H9 (cell line): ENCODE measurements around the gene ITLN1. TPM values are rescaled to one million over a fixed set of nuclear protein-coding genes. Genes with fewer than 3 reads are reported as not detected.

Experiments used
- DNase-seq: peaks from one replicate; pipeline ENCODE4 v3.0.0-alpha.2; 2017
- H2AFZ ChIP-seq: one replicate; pipeline ENCODE4 v1.6.1; 2013; ENCODE audit warnings: mild to moderate bottlenecking, low read length, control low read depth, moderate library complexity
- H2AK5ac ChIP-seq: 2 replicates; pipeline ENCODE4 v1.6.1; 2013; ENCODE audit warnings: low read length, control low read depth, mixed read lengths; ENCODE audit not compliant: insufficient read length
- H2BK120ac ChIP-seq: one replicate; pipeline ENCODE4 v1.6.1; 2013; ENCODE audit warnings: low read depth, mild to moderate bottlenecking, low read length, control low read depth, inconsistent platforms; ENCODE audit not compliant: poor library complexity, severe bottlenecking
- H2BK12ac ChIP-seq: 2 replicates; pipeline ENCODE4 v1.6.1; 2013; ENCODE audit warnings: low read length, control low read depth, mixed read lengths, low read depth; ENCODE audit not compliant: insufficient read length
- H2BK15ac ChIP-seq: 2 replicates; pipeline ENCODE4 v1.6.1; 2013; ENCODE audit warnings: low read depth, low read length, control low read depth
- H2BK20ac ChIP-seq: one replicate; pipeline ENCODE4 v1.6.1; 2013; ENCODE audit warnings: low read depth, mild to moderate bottlenecking, low read length, control low read depth, inconsistent platforms; ENCODE audit not compliant: poor library complexity, severe bottlenecking
- H2BK5ac ChIP-seq: 2 replicates; pipeline ENCODE4 v1.6.1; 2013; ENCODE audit warnings: low read length, control low read depth, mixed read lengths; ENCODE audit not compliant: insufficient read length
- H3K14ac ChIP-seq: 2 replicates; pipeline ENCODE4 v1.6.1; 2013; ENCODE audit warnings: low read length, control low read depth; ENCODE audit not compliant: insufficient read depth
- H3K18ac ChIP-seq: 2 replicates; pipeline ENCODE4 v1.6.1; 2013; ENCODE audit warnings: low read depth, mild to moderate bottlenecking, mixed read lengths, low read length, control low read depth; ENCODE audit not compliant: insufficient read length
- H3K23ac ChIP-seq: 2 replicates; pipeline ENCODE4 v1.6.1; 2013; ENCODE audit warnings: low read length, control low read depth, mixed read lengths, low read depth; ENCODE audit not compliant: insufficient read length
- H3K23me2 ChIP-seq: 2 replicates; pipeline ENCODE4 v1.6.1; 2013; ENCODE audit warnings: low read depth, mild to moderate bottlenecking, mixed read lengths, low read length, control low read depth; ENCODE audit not compliant: insufficient read length, poor library complexity, severe bottlenecking
- H3K27ac ChIP-seq: 2 replicates; pipeline ENCODE4 v1.5.1; 2013; ENCODE audit warnings: low read length, control low read depth, mixed read lengths, low read depth; ENCODE audit not compliant: insufficient read length
- H3K27me3 ChIP-seq: 2 replicates; pipeline ENCODE4 v1.6.1; 2013; ENCODE audit warnings: low read length, control low read depth, inconsistent platforms; ENCODE audit not compliant: insufficient read depth
- H3K4ac ChIP-seq: 2 replicates; pipeline ENCODE4 v1.6.1; 2013; ENCODE audit warnings: low read depth, mild to moderate bottlenecking, control low read depth, inconsistent platforms, low read length, moderate library complexity
- H3K4me1 ChIP-seq: 2 replicates; pipeline ENCODE4 v1.6.1; 2013; ENCODE audit warnings: low read length, control low read depth, inconsistent platforms; ENCODE audit not compliant: insufficient read depth
- H3K4me2 ChIP-seq: 2 replicates; pipeline ENCODE4 v1.6.1; 2013; ENCODE audit warnings: low read length, control low read depth, mixed read lengths; ENCODE audit not compliant: insufficient read length, insufficient read depth
- H3K56ac ChIP-seq: 2 replicates; pipeline ENCODE4 v1.6.1; 2013; ENCODE audit warnings: low read depth, mild to moderate bottlenecking, mixed read lengths, low read length, control low read depth; ENCODE audit not compliant: insufficient read length
- H3K79me1 ChIP-seq: 2 replicates; pipeline ENCODE4 v1.6.1; 2013; ENCODE audit warnings: low read depth, mild to moderate bottlenecking, moderate library complexity, low read length, control low read depth, inconsistent platforms; ENCODE audit not compliant: insufficient read depth, poor library complexity, severe bottlenecking
- H3K79me2 ChIP-seq: 2 replicates; pipeline ENCODE4 v1.6.1; 2013; ENCODE audit warnings: low read length, control low read depth, inconsistent platforms; ENCODE audit not compliant: insufficient read depth
- H3K9ac ChIP-seq: 2 replicates; pipeline ENCODE4 v1.6.1; 2013; ENCODE audit warnings: low read length, control low read depth, mixed read lengths; ENCODE audit not compliant: insufficient read length; ENCODE audit errors: extremely low read depth
- H3K9me3 ChIP-seq: one replicate; pipeline ENCODE4 v1.6.1; 2013; ENCODE audit warnings: low read depth, low read length, inconsistent platforms; ENCODE audit not compliant: control insufficient read depth
- H3T11ph ChIP-seq: one replicate; pipeline ENCODE4 v1.6.1; 2013; ENCODE audit warnings: mild to moderate bottlenecking, low read length, control low read depth, inconsistent platforms
- H4K20me1 ChIP-seq: one replicate; pipeline ENCODE4 v1.6.1; 2013; ENCODE audit not compliant: control insufficient read depth, insufficient read length, insufficient read depth
- H4K5ac ChIP-seq: 2 replicates; pipeline ENCODE4 v1.6.1; 2013; ENCODE audit warnings: low read depth, mild to moderate bottlenecking, mixed read lengths, low read length, control low read depth; ENCODE audit not compliant: insufficient read length
- H4K8ac ChIP-seq: replicated peaks from 2 replicates; pipeline ENCODE4 v1.6.1; 2013; ENCODE audit warnings: low read length, control low read depth, mixed read lengths, low read depth; ENCODE audit not compliant: insufficient read length
- H4K91ac ChIP-seq: 2 replicates; pipeline ENCODE4 v1.6.1; 2013; ENCODE audit warnings: low read depth, mild to moderate bottlenecking, moderate library complexity, mixed read lengths, low read length, control low read depth; ENCODE audit not compliant: insufficient read length
- H3K27ac Mint-ChIP-seq, 3 experiments: 2 replicates in 2 of 3; 3 replicates in 1 of 3; pipeline ENCODE4 v1.8.0; 2020 to 2021; ENCODE audit warnings: mixed read lengths in 3 of 3, mild to moderate bottlenecking in 1 of 3, moderate library complexity in 1 of 3
- H3K27me3 Mint-ChIP-seq: 2 replicates; pipeline ENCODE4 v1.8.0; 2021; ENCODE audit warnings: low read depth, mild to moderate bottlenecking, moderate library complexity, mixed read lengths
- H3K36me3 Mint-ChIP-seq, 3 experiments: 2 replicates in 2 of 3; 3 replicates in 1 of 3; pipeline ENCODE4 v1.8.0; 2020 to 2021; ENCODE audit warnings: low read depth in 3 of 3, mixed read lengths in 3 of 3; ENCODE audit not compliant: insufficient read depth in 1 of 3
- H3K4me1 Mint-ChIP-seq, 2 experiments: 2 replicates each; pipeline ENCODE4 v1.8.0; 2020; ENCODE audit warnings: mixed read lengths in 2 of 2
- H3K4me3 Mint-ChIP-seq, 2 experiments: 2 replicates in 1 of 2; 3 replicates in 1 of 2; pipeline ENCODE4 v1.8.0; 2020 to 2021; ENCODE audit warnings: mild to moderate bottlenecking in 2 of 2, mixed read lengths in 2 of 2, moderate library complexity in 1 of 2
- H3K9me3 Mint-ChIP-seq, 2 experiments: 2 replicates in 1 of 2; 3 replicates in 1 of 2; pipeline ENCODE4 v1.8.0; 2020; ENCODE audit warnings: mild to moderate bottlenecking in 2 of 2, mixed read lengths in 2 of 2, moderate library complexity in 1 of 2
- WGBS: extraction: QIAGEN DNeasy Blood & Tissue Kit; methylation state at CpG from one replicate; pipeline ENCODE4 v1.1.7; 2013; ENCODE audit warnings: missing lambda C conversion rate, low lambda C conversion rate, mixed read lengths; ENCODE audit not compliant: insufficient read length; ENCODE audit errors: extremely low coverage; 5-methylcytosine and 5-hydroxymethylcytosine counted together
- total RNA-seq: library from RNA; stranded (reverse); gene quantifications from 2 replicates; pipeline ENCODE4 v1.2.1, GENCODE V29; 2021
- TF ChIP-seq, protein P1 (sequence below): fragments of 200-600 bp; sonication (generic); conservative IDR thresholded peaks from 3 replicates; pipeline ENCODE4 v1.8.0; 2021; ENCODE audit warnings: antibody characterized with exemption, mild to moderate bottlenecking

The ITLN1 gene
- total RNA-seq, 1 experiment from 2014 or later: not detected

DNA sequence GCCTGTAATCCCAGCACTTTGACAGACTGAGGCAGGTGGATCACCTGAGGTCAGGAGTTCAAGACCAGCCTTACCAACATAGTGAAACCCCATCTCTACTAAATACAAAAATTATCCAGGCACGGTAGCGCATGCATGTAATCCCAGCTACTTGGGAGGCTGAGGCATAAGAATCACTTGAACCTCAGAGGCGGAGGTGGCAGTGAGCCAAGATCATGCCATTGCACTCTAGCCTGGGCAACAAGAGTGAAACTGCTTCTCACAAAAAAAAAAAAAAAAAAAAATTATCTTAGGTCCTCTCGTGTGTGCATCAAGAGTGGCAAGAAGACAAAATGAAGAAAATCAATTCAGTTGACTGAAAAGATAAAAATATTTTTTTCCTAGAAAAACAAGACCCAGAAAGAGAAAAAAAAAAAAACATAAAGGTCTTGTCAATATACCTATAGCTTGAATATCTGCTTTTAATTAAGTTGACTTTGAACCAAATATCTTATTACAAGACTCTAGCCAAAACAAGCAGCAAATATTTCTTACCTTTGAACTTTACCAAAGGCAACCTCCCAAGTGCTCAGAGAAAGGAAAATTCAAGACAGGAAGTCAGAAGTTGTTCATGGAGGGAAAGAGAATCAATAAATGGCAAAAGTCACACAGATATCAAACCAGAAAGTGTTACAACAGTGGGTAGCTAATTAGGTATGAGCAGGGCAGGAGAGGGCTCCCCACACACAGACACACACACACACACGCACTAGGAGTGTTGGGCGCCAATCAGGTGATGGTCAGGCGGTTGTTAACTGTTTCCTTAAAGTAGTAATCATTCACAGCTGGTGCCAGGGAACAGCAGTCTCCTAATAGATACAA lies 40.0 kb upstream of the ITLN1 start:
- Histone ChIP-seq H3K23me2 (no peaks in the 10 kb centered on the region), H3T11ph (no peak overlapping the region), H3K23ac (no peak overlapping the region), H3K9me3 (no peaks in the 10 kb centered on the region), H2BK12ac (no peak overlapping the region), H3K79me1 (no peaks in the 10 kb centered on the region), H2AK5ac (no peak overlapping the region), H2AFZ (no peak overlapping the region), H3K4ac (no peak overlapping the region), H4K5ac (no peak overlapping the region), H3K18ac (no peak overlapping the region), H3K14ac (no peak overlapping the region), H2BK15ac (no peak overlapping the region), H3K4me2 (no peak overlapping the region), H2BK20ac (no peak overlapping the region), H4K8ac (no peak overlapping the region), H4K20me1 (no peaks in the 10 kb centered on the region), H3K9ac (no peak overlapping the region), H3K4me1 (no peaks in the 10 kb centered on the region), H3K27me3 (no peaks in the 10 kb centered on the region), H4K91ac (no peak overlapping the region), H2BK120ac (no peak overlapping the region), H3K79me2 (no peaks in the 10 kb centered on the region), H2BK5ac (no peak overlapping the region), H3K27ac (no peak overlapping the region), H3K56ac (no peak overlapping the region)
- Mint-ChIP-seq H3K36me3 (peaks cover 7 to 28% (median 20%) of the 10 kb centered on the region in 3 experiments), H3K27me3 (no peaks in the 10 kb centered on the region; the same call in none of the 2 replicates), H3K4me3 (no peak overlapping the region), H3K9me3 (peaks cover 53 to 55% of the 10 kb centered on the region in 2 experiments), H3K4me1 (no peaks in the 10 kb centered on the region), H3K27ac (no peak overlapping the region)
- DNase-seq: no peak
- TF ChIP-seq, protein P1, sequence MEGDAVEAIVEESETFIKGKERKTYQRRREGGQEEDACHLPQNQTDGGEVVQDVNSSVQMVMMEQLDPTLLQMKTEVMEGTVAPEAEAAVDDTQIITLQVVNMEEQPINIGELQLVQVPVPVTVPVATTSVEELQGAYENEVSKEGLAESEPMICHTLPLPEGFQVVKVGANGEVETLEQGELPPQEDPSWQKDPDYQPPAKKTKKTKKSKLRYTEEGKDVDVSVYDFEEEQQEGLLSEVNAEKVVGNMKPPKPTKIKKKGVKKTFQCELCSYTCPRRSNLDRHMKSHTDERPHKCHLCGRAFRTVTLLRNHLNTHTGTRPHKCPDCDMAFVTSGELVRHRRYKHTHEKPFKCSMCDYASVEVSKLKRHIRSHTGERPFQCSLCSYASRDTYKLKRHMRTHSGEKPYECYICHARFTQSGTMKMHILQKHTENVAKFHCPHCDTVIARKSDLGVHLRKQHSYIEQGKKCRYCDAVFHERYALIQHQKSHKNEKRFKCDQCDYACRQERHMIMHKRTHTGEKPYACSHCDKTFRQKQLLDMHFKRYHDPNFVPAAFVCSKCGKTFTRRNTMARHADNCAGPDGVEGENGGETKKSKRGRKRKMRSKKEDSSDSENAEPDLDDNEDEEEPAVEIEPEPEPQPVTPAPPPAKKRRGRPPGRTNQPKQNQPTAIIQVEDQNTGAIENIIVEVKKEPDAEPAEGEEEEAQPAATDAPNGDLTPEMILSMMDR: no peak
- WGBS: no CpG with 5 or more reads among the region's 7 CpGs
